ENCODE measurements around the gene CPA1. TPM values are rescaled to one million over a fixed set of nuclear protein-coding genes. Genes with fewer than 3 reads are reported as not detected.

Gene CPA1
- polyA plus RNA-seq, 1 experiment = 0.10 TPM

DNA sequence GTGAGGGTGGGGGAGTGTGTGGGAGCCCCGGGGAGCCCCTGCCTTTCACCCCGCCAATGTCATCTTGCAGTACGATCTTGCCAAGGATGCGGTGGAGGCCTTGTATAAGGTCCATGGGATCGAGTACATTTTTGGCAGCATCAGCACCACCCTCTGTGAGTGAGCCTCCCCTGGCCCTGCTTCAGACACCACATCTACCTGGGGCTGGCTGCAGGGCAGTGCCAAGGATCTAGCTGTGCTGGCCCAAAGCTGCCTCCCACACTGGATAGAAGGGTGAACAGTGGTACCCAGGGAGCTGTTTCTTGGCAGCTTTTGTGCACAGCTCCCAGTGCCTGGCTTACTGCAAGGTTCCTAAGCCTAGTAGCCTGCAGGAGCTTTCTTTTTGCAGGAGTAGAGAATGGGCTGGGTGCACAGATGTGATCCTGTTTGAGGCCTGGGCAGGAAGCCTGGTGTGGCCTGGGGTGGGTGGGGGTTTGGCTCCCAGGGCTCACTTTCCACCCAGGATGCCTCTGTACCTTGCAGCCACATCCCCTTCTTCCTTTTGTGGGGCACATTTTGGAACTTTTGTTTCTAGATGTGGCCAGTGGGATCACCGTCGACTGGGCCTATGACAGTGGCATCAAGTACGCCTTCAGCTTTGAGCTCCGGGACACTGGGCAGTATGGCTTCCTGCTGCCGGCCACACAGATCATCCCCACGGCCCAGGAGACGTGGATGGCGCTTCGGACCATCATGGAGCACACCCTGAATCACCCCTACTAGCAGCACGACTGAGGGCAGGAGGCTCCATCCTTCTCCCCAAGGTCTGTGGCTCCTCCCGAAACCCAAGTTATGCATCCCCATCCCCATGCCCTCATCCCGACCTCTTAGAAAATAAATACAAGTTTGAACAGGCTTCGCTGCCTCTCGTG is 12.2 kb upstream of the CPA1 start:
- no peaks in the 10 kb centered on the region for H3K36me3 ChIP-seq (ENCODE audit: control insufficient read depth, insufficient read depth, low read length)
- no peak for DNase-seq (ENCODE audit: low read depth)
- no peak for TF ChIP-seq CTCF (IDR thresholded peaks at IDR 0.05; ENCODE audit: insufficient read depth, low read depth, low read length)
- ChIA-PET POLR2A (no interaction called here), CTCF (interaction anchor here (0.6 to 0.9 kb wide), 2 partner anchors 11 to 15 kb away, joined by 3 to 4 read pairs; no protein-coding TSS in a partner anchor)
- no peak overlapping the region for H3K4me3 ChIP-seq (ENCODE audit: low read depth, low read length)
- H3K27me3 ChIP-seq (ENCODE audit: control insufficient read depth, insufficient read depth, low read length) = no peaks in the 10 kb centered on the region

DNA sequence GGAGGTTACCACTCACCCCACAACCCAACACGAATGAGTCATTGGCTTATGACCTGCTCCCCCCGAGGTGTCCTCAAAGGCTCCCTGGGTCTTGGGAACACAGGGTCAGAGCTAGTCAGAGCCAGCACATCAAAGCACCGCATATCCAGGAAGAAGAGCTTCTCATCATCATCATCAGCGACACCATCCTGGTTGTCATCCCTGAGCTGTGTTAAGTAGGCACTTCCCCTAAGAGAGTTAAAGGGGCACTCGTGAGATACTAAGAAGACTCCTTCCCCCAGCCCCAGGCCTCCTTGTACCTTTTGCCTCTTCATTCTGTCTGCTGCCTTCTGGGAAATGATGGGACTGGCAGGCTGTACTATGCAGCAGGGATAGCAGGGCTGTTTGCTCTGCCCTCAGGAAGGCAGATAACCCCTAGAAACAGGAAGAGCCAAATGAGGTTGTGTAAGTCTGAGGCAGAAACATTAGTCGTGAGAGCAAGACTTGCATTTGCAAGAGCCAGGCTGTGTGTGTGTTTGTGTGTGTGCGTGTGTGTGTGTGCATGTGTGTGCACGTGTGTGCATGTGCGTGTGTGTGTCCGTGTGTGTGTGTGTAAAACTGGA is 11.1 kb upstream of the CPA1 start:
- no peak overlapping the region for H3K4me3 ChIP-seq (ENCODE audit: low read depth, low read length)
- no peak for DNase-seq (ENCODE audit: low read depth)
- no peaks in the 10 kb centered on the region for H3K27me3 ChIP-seq (ENCODE audit: control insufficient read depth, insufficient read depth, low read length)
- CTCF ChIA-PET = no interaction called here
- TF ChIP-seq CTCF (IDR thresholded peaks at IDR 0.05; ENCODE audit: insufficient read depth, low read depth, low read length) = no peak
- POLR2A ChIA-PET = no interaction called here
- H3K36me3 ChIP-seq (ENCODE audit: control insufficient read depth, insufficient read depth, low read length) = no peaks in the 10 kb centered on the region

DNA sequence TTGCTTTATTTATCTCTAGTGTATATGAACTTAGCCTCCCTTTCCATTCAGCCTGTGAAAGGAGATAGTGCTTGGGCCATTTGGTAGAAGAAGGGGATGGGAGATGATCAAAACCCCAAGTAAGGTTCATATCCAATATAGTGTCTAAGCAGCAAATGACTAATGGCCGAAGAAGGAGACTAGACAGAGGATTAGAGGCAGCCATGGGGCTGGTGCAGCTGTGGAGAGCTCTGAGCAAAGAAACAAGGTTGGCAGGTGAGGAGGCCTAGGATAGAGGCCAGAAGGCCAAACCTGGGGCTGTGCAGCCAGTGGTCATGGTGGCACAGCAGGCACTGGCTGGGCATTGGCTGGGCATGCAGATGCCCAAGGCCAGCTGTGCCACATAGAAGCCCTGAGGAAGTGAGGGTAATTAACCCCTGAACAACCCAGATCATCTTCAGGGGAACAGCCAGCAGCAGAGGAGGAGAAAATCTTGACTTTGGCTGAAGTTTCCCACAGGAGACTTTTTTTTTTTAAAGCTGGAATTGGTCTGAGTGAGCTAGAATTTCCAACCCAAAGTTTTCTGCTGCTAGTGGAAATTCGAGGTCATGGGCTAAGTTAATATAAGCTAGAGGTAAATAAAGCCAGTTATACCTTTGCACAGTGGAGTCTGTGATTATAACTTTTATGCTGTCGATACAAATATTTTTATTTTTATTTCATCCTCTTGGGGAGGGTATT is 10.3 kb upstream of the CPA1 start:
- ChIA-PET POLR2A (no interaction called here), CTCF (interaction anchor here (0.6 kb wide), 1 partner anchor 898 kb away, joined by 3 read pairs; no protein-coding TSS in a partner anchor)
- DNase-seq (ENCODE audit: low read depth) = no peak
- no peak overlapping the region for H3K4me3 ChIP-seq (ENCODE audit: low read depth, low read length)
- no peaks in the 10 kb centered on the region for H3K27me3 ChIP-seq (ENCODE audit: control insufficient read depth, insufficient read depth, low read length)
- no peaks in the 10 kb centered on the region for H3K36me3 ChIP-seq (ENCODE audit: control insufficient read depth, insufficient read depth, low read length)
- no peak for TF ChIP-seq CTCF (IDR thresholded peaks at IDR 0.05; ENCODE audit: insufficient read depth, low read depth, low read length)

- H3K36me3 ChIP-seq (ENCODE audit: control insufficient read depth, insufficient read depth, low read length) = no peaks in the 10 kb centered on the region
- no peak overlapping the region for H3K4me3 ChIP-seq (ENCODE audit: low read depth, low read length)
- no peak for DNase-seq (ENCODE audit: low read depth)
- H3K27me3 ChIP-seq (ENCODE audit: control insufficient read depth, insufficient read depth, low read length) = no peaks in the 10 kb centered on the region
- ChIA-PET CTCF (interaction anchor here (0.6 to 1.5 kb wide), 2 partner anchors 10 to 94 kb away, joined by 3 read pairs; no protein-coding TSS in a partner anchor), POLR2A (interaction anchor here (0.6 kb wide), 1 partner anchor 21 kb away, joined by 6 read pairs; no protein-coding TSS in a partner anchor)
- TF ChIP-seq CTCF (IDR thresholded peaks at IDR 0.05; ENCODE audit: insufficient read depth, low read depth, low read length) = no peak
Observed at GRCh38 chr7:130371046-130371445, 9.2 kb upstream of the CPA1 start.

Measured in BJ (cell line).